ENCODE measurements around the gene AS3MT.

DNA sequence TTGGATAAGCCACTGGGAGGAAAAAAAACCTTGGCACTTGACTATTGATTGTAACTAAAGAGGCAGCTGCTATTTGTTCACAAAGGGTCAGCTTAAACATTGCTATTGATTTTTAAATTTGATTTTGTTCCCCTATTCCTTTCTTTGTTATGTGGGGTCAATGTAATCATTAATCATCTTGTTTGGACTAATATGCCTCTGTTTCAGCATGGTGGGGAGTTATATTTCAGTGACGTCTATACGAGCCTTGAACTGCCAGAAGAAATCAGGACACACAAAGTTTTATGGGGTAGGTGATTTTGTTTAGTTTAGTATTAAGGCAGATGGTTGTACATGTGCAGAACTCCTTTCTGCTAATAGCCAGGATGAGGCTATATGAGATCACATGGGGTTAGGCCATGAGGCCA, 7.5 kb downstream of the AS3MT start:
- no peak for TF ChIP-seq EZH2 (IDR thresholded peaks at IDR 0.05; ENCODE audit: insufficient read depth, poor library complexity, severe bottlenecking)
- no peak for TF ChIP-seq EZH2phosphoT487 (IDR thresholded peaks at IDR 0.05; ENCODE audit: insufficient read depth, low read depth)
